Neural crest cell (in vitro differentiated cells): ENCODE results near the gene NDUFAF8. TPM values are rescaled to one million over a fixed set of nuclear protein-coding genes. Genes with fewer than 3 reads are reported as not detected.

Experiments used
- DNase-seq: peaks from one replicate; pipeline ENCODE4 v3.0.0; 2021; ENCODE audit warnings: low read depth, mixed read lengths, low spot score
- H3K27ac Mint-ChIP-seq: one replicate; pipeline ENCODE4 v1.8.0; 2021; ENCODE audit warnings: mild to moderate bottlenecking, mixed read lengths; ENCODE audit not compliant: unreplicated experiment
- H3K27me3 Mint-ChIP-seq: 2 replicates; pipeline ENCODE4 v1.8.0; 2021; ENCODE audit warnings: low read depth, mild to moderate bottlenecking, mixed read lengths
- H3K36me3 Mint-ChIP-seq: 2 replicates; pipeline ENCODE4 v1.8.0; 2021; ENCODE audit warnings: low read depth, mild to moderate bottlenecking, mixed read lengths
- H3K4me1 Mint-ChIP-seq: 2 replicates; pipeline ENCODE4 v1.8.0; 2021; ENCODE audit warnings: mixed read lengths
- H3K4me3 Mint-ChIP-seq: one replicate; pipeline ENCODE4 v1.8.0; 2021; ENCODE audit warnings: mild to moderate bottlenecking, mixed read lengths
- H3K9me3 Mint-ChIP-seq: 2 replicates; pipeline ENCODE4 v1.8.0; 2021; ENCODE audit warnings: mixed read lengths
- CTCF ChIP-seq: fragments of 200-600 bp; sonication (generic); conservative IDR thresholded peaks from 2 replicates; pipeline ENCODE4 v1.5.0; 2021; ENCODE audit warnings: antibody characterized with exemption, mild to moderate bottlenecking
- total RNA-seq: library from RNA; stranded (reverse); gene quantifications from 2 replicates; pipeline ENCODE4 v1.2.1, GENCODE V29; 2021

The NDUFAF8 gene
- total RNA-seq, 1 donor from 2014 or later: 54.5 TPM

- H3K4me1 Mint-ChIP-seq: peaks cover 34% of the 10 kb centered on the region
- peaks cover 6% of the 10 kb centered on the region for H3K27me3 Mint-ChIP-seq
- TF ChIP-seq CTCF: no peak
- H3K27ac Mint-ChIP-seq: no peak overlapping the region
- DNase-seq: no peak
- H3K9me3 Mint-ChIP-seq: no peaks in the 10 kb centered on the region
- peak overlapping the region; percentile 96 for H3K4me3 Mint-ChIP-seq
- H3K36me3 Mint-ChIP-seq: no peaks in the 10 kb centered on the region
Measured at GRCh38 chr17:81240761-81241160, 1.6 kb downstream of the NDUFAF8 start.

- Mint-ChIP-seq H3K27ac (no peak overlapping the region), H3K4me1 (peaks cover 34% of the 10 kb centered on the region), H3K4me3 (peak overlapping the region; percentile 96), H3K9me3 (no peaks in the 10 kb centered on the region), H3K27me3 (peaks cover 6% of the 10 kb centered on the region), H3K36me3 (no peaks in the 10 kb centered on the region)
- no peak for TF ChIP-seq CTCF
- DNase-seq: no peak
Measured at GRCh38 chr17:81241203-81241602, 2.1 kb downstream of the NDUFAF8 start.

GRCh38 chr17:81241648-81242420, 2.7 kb downstream of the NDUFAF8 start:
- Mint-ChIP-seq H3K9me3 (no peaks in the 10 kb centered on the region), H3K27ac (no peak overlapping the region), H3K4me3 (peak overlapping the region; percentile 96), H3K4me1 (peaks cover 34% of the 10 kb centered on the region), H3K27me3 (peaks cover 6% of the 10 kb centered on the region), H3K36me3 (no peaks in the 10 kb centered on the region)
- DNase-seq: peak; percentile 81
- TF ChIP-seq CTCF: peak; percentile 81

- no peak overlapping the region for H3K27ac Mint-ChIP-seq
- no peaks in the 10 kb centered on the region for H3K36me3 Mint-ChIP-seq
- H3K27me3 Mint-ChIP-seq: peaks cover 6% of the 10 kb centered on the region
- DNase-seq: no peak
- peak overlapping the region; percentile 96 for H3K4me3 Mint-ChIP-seq
- no peak for TF ChIP-seq CTCF
- no peaks in the 10 kb centered on the region for H3K9me3 Mint-ChIP-seq
- peaks cover 31% of the 10 kb centered on the region for H3K4me1 Mint-ChIP-seq
Measured at GRCh38 chr17:81242421-81243332, 3.6 kb downstream of the NDUFAF8 start.

- H3K4me1 Mint-ChIP-seq: peaks cover 26% of the 10 kb centered on the region
- DNase-seq: no peak
- no peak overlapping the region for H3K27ac Mint-ChIP-seq
- H3K36me3 Mint-ChIP-seq: no peaks in the 10 kb centered on the region
- peak overlapping the region; percentile 61 for H3K4me3 Mint-ChIP-seq
- peaks cover 6% of the 10 kb centered on the region for H3K27me3 Mint-ChIP-seq
- H3K9me3 Mint-ChIP-seq: no peaks in the 10 kb centered on the region
- no peak for TF ChIP-seq CTCF
Measured at GRCh38 chr17:81243333-81243664, 4.2 kb downstream of the NDUFAF8 start.
